Measurements from ENCODE around the gene RASGRP2. TPM values are rescaled to one million over a fixed set of nuclear protein-coding genes. Genes with fewer than 3 reads are reported as not detected.
A peak's percentile ranks its signal among the peaks of the same experiment; 100 is the strongest.

The RASGRP2 gene
- total and polyA plus RNA-seq, 2 experiments from 2014 or later, result 30.1 to 50.4 TPM

GRCh38 chr11:64754919-64755662 lies 11.1 kb upstream of the RASGRP2 start:
- H3K36me3 Mint-ChIP-seq (ENCODE audit: low read depth), result 0 out of 3 replicates have a peak, but pooled peaks cover 3% of the 10 kb centered on the region
- H3K27ac ChIP-seq (ENCODE audit: low read depth), result no peak overlapping the region
- no peak for DNase-seq (ENCODE audit: low spot score)
- peaks cover 32% of the 10 kb centered on the region for H3K4me1 Mint-ChIP-seq
- no peaks in the 10 kb centered on the region for H3K9me2 ChIP-seq (ENCODE audit: insufficient read depth)
- TF ChIP-seq EZH2phosphoT487 (IDR thresholded peaks at IDR 0.05; ENCODE audit: unreplicated experiment) (no peak), REST (IDR thresholded peaks at IDR 0.05; ENCODE audit: unreplicated experiment) (no peak), JUNB (IDR thresholded peaks at IDR 0.05; ENCODE audit: unreplicated experiment) (no peak), EZH2 (IDR thresholded peaks at IDR 0.05; ENCODE audit: low read depth, unreplicated experiment) (no peak), STAT1 (IDR thresholded peaks at IDR 0.05; ENCODE audit: unreplicated experiment) (no peak), CTCF (conservative IDR thresholded peaks at IDR 0.05; ENCODE audit: low read depth in 2 of 2) (no peak), POLR2AphosphoS5 (IDR thresholded peaks at IDR 0.05; ENCODE audit: low read depth) (no peak)
- H3K9me3 Mint-ChIP-seq, result no peaks in the 10 kb centered on the region; the same call in 1 of the 3 replicates
- no peaks in the 10 kb centered on the region for H3K36me3 ChIP-seq (ENCODE audit: insufficient read depth)
- H3K27me3 Mint-ChIP-seq (ENCODE audit: insufficient read depth, low read depth, poor library complexity), result peaks cover 31% of the 10 kb centered on the region
- H3K79me2 ChIP-seq (replicated peaks; ENCODE audit: insufficient read depth), result no peaks in the 10 kb centered on the region
- no peak for ATAC-seq
- H3K4me1 ChIP-seq (ENCODE audit: insufficient read depth), result peaks cover 9% of the 10 kb centered on the region
- no peak overlapping the region for H2AFZ ChIP-seq
- H4K20me1 ChIP-seq (replicated peaks; ENCODE audit: insufficient read depth), result no peaks in the 10 kb centered on the region
- H3K4me3 ChIP-seq, result no peak overlapping the region
- H3K27ac Mint-ChIP-seq, result no peak overlapping the region
- H3K4me2 ChIP-seq, result no peak overlapping the region
- no peaks in the 10 kb centered on the region for H3K27me3 ChIP-seq (ENCODE audit: insufficient read depth)
- H3F3A ChIP-seq (replicated peaks; ENCODE audit: low read depth), result peaks cover 1% of the 10 kb centered on the region
- H3K4me3 Mint-ChIP-seq, result no peak overlapping the region

- no peak overlapping the region for H3K4me2 ChIP-seq
- H3K9me3 Mint-ChIP-seq, result no peaks in the 10 kb centered on the region; the same call in 2 of the 3 replicates
- H3K27ac ChIP-seq (ENCODE audit: low read depth), result no peak overlapping the region
- no peak overlapping the region for H3K4me3 ChIP-seq
- no peak overlapping the region for H3K27ac Mint-ChIP-seq
- peak; percentile 5; the same call in 2 of the 3 replicates for ATAC-seq
- no peaks in the 10 kb centered on the region for H3F3A ChIP-seq (replicated peaks; ENCODE audit: low read depth)
- H3K27me3 Mint-ChIP-seq (ENCODE audit: insufficient read depth, low read depth, poor library complexity), result peaks cover 25% of the 10 kb centered on the region
- DNase-seq (ENCODE audit: low spot score), result no peak
- H2AFZ ChIP-seq, result no peak overlapping the region
- H3K36me3 Mint-ChIP-seq (ENCODE audit: low read depth), result 0 out of 3 replicates have a peak, but pooled peaks cover 3% of the 10 kb centered on the region
- peaks cover 2% of the 10 kb centered on the region for H3K4me1 ChIP-seq (ENCODE audit: insufficient read depth)
- peaks cover 24% of the 10 kb centered on the region for H3K4me1 Mint-ChIP-seq
- H4K20me1 ChIP-seq (replicated peaks; ENCODE audit: insufficient read depth), result no peaks in the 10 kb centered on the region
- TF ChIP-seq EZH2 (IDR thresholded peaks at IDR 0.05; ENCODE audit: low read depth, unreplicated experiment) (no peak), POLR2AphosphoS5 (IDR thresholded peaks at IDR 0.05; ENCODE audit: low read depth) (no peak), ZNF114 (CRISPR knock-in tag; IDR thresholded peaks at IDR 0.05) (no peak)
- H3K27me3 ChIP-seq (ENCODE audit: insufficient read depth), result no peaks in the 10 kb centered on the region
- no peaks in the 10 kb centered on the region for H3K9me2 ChIP-seq (ENCODE audit: insufficient read depth)
- no peaks in the 10 kb centered on the region for H3K36me3 ChIP-seq (ENCODE audit: insufficient read depth)
- no peak overlapping the region for H3K4me3 Mint-ChIP-seq
- no peaks in the 10 kb centered on the region for H3K79me2 ChIP-seq (replicated peaks; ENCODE audit: insufficient read depth)
Observed at GRCh38 chr11:64754124-64754918, 10.4 kb upstream of the RASGRP2 start.

All from GM23338 (cell line).